Peyer's patch (tissue), 4 donors: ENCODE data around the gene TSPAN18.

Experiments
- POLR2A ChIP-seq, 2 donors: fragments of 450-650 bp; IDR thresholded peaks; one replicate each; pipeline ENCODE4 v1.5.1; 2017; ENCODE audit warnings: antibody characterized with exemption in 2 of 2, mild to moderate bottlenecking in 2 of 2, moderate library complexity in 2 of 2
- TF ChIP-seq, protein P1 (sequence below), 6 experiments: fragments of 450-650 bp in 4 of 6; fragments of 200-600 bp in 2 of 6; sonication (generic) in 1 of 6; IDR thresholded peaks; one replicate each; pipeline ENCODE4 v1.5.1; 2017 to 2019; ENCODE audit warnings: antibody characterized with exemption in 6 of 6, mild to moderate bottlenecking in 3 of 6, moderate library complexity in 1 of 6

DNA sequence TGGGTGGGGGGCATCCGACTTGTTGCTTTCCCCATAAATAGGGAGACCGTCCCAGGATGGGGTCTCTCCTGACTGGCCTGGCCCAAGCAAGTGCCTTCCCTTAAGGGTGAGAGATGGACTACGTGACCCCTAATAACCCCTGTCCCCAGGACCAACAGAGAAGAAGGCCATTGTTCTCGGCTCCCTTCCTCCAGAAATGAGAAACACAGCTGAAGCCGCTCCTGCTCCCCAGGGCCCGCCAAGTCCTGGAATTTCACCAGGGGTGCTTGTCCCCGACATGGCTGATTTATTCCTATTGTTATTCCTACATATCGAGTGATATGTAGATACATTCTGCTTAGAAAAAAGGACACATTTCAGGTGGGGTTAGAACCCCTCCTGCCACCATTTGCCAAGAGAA lies 123.2 kb downstream of the TSPAN18 start:
- TF ChIP-seq, protein P1, sequence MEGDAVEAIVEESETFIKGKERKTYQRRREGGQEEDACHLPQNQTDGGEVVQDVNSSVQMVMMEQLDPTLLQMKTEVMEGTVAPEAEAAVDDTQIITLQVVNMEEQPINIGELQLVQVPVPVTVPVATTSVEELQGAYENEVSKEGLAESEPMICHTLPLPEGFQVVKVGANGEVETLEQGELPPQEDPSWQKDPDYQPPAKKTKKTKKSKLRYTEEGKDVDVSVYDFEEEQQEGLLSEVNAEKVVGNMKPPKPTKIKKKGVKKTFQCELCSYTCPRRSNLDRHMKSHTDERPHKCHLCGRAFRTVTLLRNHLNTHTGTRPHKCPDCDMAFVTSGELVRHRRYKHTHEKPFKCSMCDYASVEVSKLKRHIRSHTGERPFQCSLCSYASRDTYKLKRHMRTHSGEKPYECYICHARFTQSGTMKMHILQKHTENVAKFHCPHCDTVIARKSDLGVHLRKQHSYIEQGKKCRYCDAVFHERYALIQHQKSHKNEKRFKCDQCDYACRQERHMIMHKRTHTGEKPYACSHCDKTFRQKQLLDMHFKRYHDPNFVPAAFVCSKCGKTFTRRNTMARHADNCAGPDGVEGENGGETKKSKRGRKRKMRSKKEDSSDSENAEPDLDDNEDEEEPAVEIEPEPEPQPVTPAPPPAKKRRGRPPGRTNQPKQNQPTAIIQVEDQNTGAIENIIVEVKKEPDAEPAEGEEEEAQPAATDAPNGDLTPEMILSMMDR (IDR thresholded peaks at IDR 0.05): no peak
- no peak for TF ChIP-seq POLR2A (IDR thresholded peaks at IDR 0.05)
